Neural cell (in vitro differentiated cells): ENCODE results near the gene EVL. TPM values are rescaled to one million over a fixed set of nuclear protein-coding genes. Genes with fewer than 3 reads are reported as not detected.
"Not testable (repeated sequence)": the region's sequence is repeated elsewhere in the genome, so short reads cannot be mapped to it uniquely, and the experiment has no call there.

Source experiments
- H2AFZ ChIP-seq: fragments of 200-600, 300-800 bp; sonication (generic), shearing (Covaris generic); 2 replicates; pipeline ENCODE4 v1.6.0; 2014; ENCODE audit warnings: low read depth, mild to moderate bottlenecking, antibody characterized with exemption, low read length, moderate library complexity
- H3F3A ChIP-seq: fragments of 200-600 bp; shearing (Covaris generic); 2 replicates; pipeline ENCODE4 v1.6.1; 2016; ENCODE audit warnings: mild to moderate bottlenecking, moderate library complexity, mixed read lengths, antibody characterized with exemption, low read length; ENCODE audit not compliant: insufficient read depth, poor library complexity, severe bottlenecking
- H3K27ac ChIP-seq: fragments of 200-600, 300-800 bp; sonication (generic), shearing (Covaris generic); 2 replicates; pipeline ENCODE4 v1.5.1; 2014; ENCODE audit warnings: mild to moderate bottlenecking, low read length, moderate library complexity
- H3K27me3 ChIP-seq: fragments of 300-800, 200-600 bp; sonication (generic), shearing (Covaris generic); 2 replicates; pipeline ENCODE4 v1.6.0; 2014; ENCODE audit warnings: mild to moderate bottlenecking, low read depth, low read length, moderate library complexity; ENCODE audit not compliant: insufficient read depth
- H3K36me3 ChIP-seq: fragments of 300-800, 200-600 bp; sonication (generic), shearing (Covaris generic); 2 replicates; pipeline ENCODE4 v1.5.1; 2014; ENCODE audit warnings: mild to moderate bottlenecking, antibody characterized with exemption, low read length, moderate library complexity; ENCODE audit not compliant: insufficient read depth
- H3K4me2 ChIP-seq: fragments of 300-800, 200-600 bp; sonication (generic), shearing (Covaris generic); 2 replicates; pipeline ENCODE4 v1.6.0; 2014; ENCODE audit warnings: mild to moderate bottlenecking, low read length
- H3K4me3 ChIP-seq: fragments of 300-800, 200-600 bp; sonication (generic), shearing (Covaris generic); 2 replicates; pipeline ENCODE4 v1.5.1; 2014; ENCODE audit warnings: mild to moderate bottlenecking, low read length, moderate library complexity
- H3K79me2 ChIP-seq: fragments of 200-600 bp; shearing (Covaris generic); replicated peaks from 2 replicates; pipeline ENCODE4 v1.6.0; 2014; ENCODE audit warnings: mild to moderate bottlenecking, low read length, moderate library complexity; ENCODE audit not compliant: insufficient read depth
- H3K9ac ChIP-seq: fragments of 300-800, 200-600 bp; sonication (generic), shearing (Covaris generic); 2 replicates; pipeline ENCODE4 v1.6.1; 2016; ENCODE audit warnings: mild to moderate bottlenecking, low read length, mixed read lengths
- H3K9me2 ChIP-seq: fragments of 200-600 bp; shearing (Covaris generic); 2 replicates; pipeline ENCODE4 v1.6.1; 2016; ENCODE audit warnings: mild to moderate bottlenecking, low read length, mixed read lengths; ENCODE audit not compliant: insufficient read depth
- H3K9me3 ChIP-seq: fragments of 200-600, 300-800 bp; sonication (generic), shearing (Covaris generic); 2 replicates; pipeline ENCODE4 v1.6.1; 2016; ENCODE audit warnings: mild to moderate bottlenecking, mixed run types, low read length, moderate library complexity, mixed read lengths
- H4K20me1 ChIP-seq: fragments of 200-600 bp; shearing (Covaris generic); 2 replicates; pipeline ENCODE4 v1.6.1; 2016; ENCODE audit warnings: mild to moderate bottlenecking, mixed run types; ENCODE audit not compliant: insufficient read depth
- EP300 ChIP-seq: fragments of 450-650 bp; conservative IDR thresholded peaks from 2 replicates; pipeline ENCODE4 v1.6.1; 2014; ENCODE audit warnings: antibody characterized with exemption, mild to moderate bottlenecking, moderate library complexity; ENCODE audit not compliant: poor library complexity, severe bottlenecking
- EZH2 ChIP-seq: fragments of 200-600, 300-800 bp; shearing (Covaris generic), sonication (generic); IDR thresholded peaks from 2 replicates; pipeline ENCODE4 v1.6.1; 2014; ENCODE audit warnings: antibody characterized with exemption, low read length, borderline replicate concordance, mild to moderate bottlenecking; ENCODE audit not compliant: insufficient read depth, poor library complexity, severe bottlenecking
- MXI1 ChIP-seq: fragments of 450-650 bp; conservative IDR thresholded peaks from 2 replicates; pipeline ENCODE4 v1.6.1; 2014; ENCODE audit warnings: antibody characterized with exemption, mild to moderate bottlenecking; ENCODE audit not compliant: poor library complexity, severe bottlenecking
- POLR2AphosphoS5 ChIP-seq: IDR thresholded peaks from 2 replicates; pipeline ENCODE4 v1.6.1; 2012
- RAD21 ChIP-seq: fragments of 450-650 bp; conservative IDR thresholded peaks from 2 replicates; pipeline ENCODE4 v1.6.1; 2014; ENCODE audit warnings: antibody characterized with exemption, mild to moderate bottlenecking, moderate library complexity
- SMC3 ChIP-seq: fragments of 450-650 bp; conservative IDR thresholded peaks from 2 replicates; pipeline ENCODE4 v1.6.1; 2014; ENCODE audit warnings: antibody characterized with exemption, mild to moderate bottlenecking, moderate library complexity; ENCODE audit not compliant: poor library complexity
- TAF1 ChIP-seq: IDR thresholded peaks from 2 replicates; pipeline ENCODE4 v1.6.1; 2012; ENCODE audit warnings: low read depth
- polyA plus RNA-seq: library from polyadenylated mRNA; depleted of rRNA; stranded (reverse); fragments of >200 nt; gene quantifications from 2 replicates; pipeline ENCODE4 v1.2.3, GENCODE V29; 2014
- TF ChIP-seq, protein P1 (sequence below): IDR thresholded peaks from 2 replicates; pipeline ENCODE4 v1.6.1; 2012; ENCODE audit warnings: borderline replicate concordance
- TF ChIP-seq, protein P2 (sequence below): fragments of 450-650 bp; IDR thresholded peaks from 2 replicates; pipeline ENCODE4 v1.5.1; 2014; ENCODE audit warnings: antibody characterized with exemption, mild to moderate bottlenecking, moderate library complexity; ENCODE audit not compliant: poor library complexity, severe bottlenecking

Gene EVL
- polyA plus RNA-seq, 1 donor from 2014 or later = 387 TPM

DNA sequence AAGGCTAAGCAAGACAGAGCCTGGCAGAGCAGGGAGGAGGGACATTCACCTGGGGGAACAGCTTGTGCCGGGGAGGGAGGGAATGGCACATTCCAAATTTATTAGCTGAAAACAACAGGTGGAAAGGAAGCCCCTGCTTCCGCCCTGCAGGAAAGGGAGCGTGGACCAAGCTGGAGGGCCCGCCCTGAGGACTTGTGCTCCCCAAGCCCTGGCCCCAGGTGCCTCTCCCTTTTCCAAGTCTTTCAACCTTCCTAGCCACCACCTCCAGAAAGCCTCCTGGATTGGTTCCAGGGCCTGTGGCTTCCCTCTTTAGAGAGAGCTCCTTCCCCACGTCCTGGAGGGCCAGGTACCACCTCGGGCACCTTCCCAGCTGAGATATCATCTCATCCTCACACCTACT lies 91.6 kb downstream of the EVL start:
- H3K27ac ChIP-seq = no peak overlapping the region
- no peaks in the 10 kb centered on the region for H3K36me3 ChIP-seq
- no peak overlapping the region for H2AFZ ChIP-seq
- H3K9me3 ChIP-seq = peaks cover 5% of the 10 kb centered on the region
- no peak overlapping the region for H3K4me2 ChIP-seq
- H3K9ac ChIP-seq = no peak overlapping the region
- peaks cover 48% of the 10 kb centered on the region for H3K27me3 ChIP-seq
- no peak overlapping the region for H3K4me3 ChIP-seq
- H4K20me1 ChIP-seq = no peaks in the 10 kb centered on the region
- TF ChIP-seq, protein P1, sequence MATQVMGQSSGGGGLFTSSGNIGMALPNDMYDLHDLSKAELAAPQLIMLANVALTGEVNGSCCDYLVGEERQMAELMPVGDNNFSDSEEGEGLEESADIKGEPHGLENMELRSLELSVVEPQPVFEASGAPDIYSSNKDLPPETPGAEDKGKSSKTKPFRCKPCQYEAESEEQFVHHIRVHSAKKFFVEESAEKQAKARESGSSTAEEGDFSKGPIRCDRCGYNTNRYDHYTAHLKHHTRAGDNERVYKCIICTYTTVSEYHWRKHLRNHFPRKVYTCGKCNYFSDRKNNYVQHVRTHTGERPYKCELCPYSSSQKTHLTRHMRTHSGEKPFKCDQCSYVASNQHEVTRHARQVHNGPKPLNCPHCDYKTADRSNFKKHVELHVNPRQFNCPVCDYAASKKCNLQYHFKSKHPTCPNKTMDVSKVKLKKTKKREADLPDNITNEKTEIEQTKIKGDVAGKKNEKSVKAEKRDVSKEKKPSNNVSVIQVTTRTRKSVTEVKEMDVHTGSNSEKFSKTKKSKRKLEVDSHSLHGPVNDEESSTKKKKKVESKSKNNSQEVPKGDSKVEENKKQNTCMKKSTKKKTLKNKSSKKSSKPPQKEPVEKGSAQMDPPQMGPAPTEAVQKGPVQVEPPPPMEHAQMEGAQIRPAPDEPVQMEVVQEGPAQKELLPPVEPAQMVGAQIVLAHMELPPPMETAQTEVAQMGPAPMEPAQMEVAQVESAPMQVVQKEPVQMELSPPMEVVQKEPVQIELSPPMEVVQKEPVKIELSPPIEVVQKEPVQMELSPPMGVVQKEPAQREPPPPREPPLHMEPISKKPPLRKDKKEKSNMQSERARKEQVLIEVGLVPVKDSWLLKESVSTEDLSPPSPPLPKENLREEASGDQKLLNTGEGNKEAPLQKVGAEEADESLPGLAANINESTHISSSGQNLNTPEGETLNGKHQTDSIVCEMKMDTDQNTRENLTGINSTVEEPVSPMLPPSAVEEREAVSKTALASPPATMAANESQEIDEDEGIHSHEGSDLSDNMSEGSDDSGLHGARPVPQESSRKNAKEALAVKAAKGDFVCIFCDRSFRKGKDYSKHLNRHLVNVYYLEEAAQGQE = no peak
- TF ChIP-seq MXI1 (no peak), POLR2AphosphoS5 (no peak), SMC3 (no peak), EZH2 (no peak), TAF1 (no peak), EP300 (no peak), RAD21 (no peak)
- TF ChIP-seq, protein P2, sequence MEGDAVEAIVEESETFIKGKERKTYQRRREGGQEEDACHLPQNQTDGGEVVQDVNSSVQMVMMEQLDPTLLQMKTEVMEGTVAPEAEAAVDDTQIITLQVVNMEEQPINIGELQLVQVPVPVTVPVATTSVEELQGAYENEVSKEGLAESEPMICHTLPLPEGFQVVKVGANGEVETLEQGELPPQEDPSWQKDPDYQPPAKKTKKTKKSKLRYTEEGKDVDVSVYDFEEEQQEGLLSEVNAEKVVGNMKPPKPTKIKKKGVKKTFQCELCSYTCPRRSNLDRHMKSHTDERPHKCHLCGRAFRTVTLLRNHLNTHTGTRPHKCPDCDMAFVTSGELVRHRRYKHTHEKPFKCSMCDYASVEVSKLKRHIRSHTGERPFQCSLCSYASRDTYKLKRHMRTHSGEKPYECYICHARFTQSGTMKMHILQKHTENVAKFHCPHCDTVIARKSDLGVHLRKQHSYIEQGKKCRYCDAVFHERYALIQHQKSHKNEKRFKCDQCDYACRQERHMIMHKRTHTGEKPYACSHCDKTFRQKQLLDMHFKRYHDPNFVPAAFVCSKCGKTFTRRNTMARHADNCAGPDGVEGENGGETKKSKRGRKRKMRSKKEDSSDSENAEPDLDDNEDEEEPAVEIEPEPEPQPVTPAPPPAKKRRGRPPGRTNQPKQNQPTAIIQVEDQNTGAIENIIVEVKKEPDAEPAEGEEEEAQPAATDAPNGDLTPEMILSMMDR = no peak
- H3F3A ChIP-seq = no peaks in the 10 kb centered on the region
- no peaks in the 10 kb centered on the region for H3K79me2 ChIP-seq
- no peaks in the 10 kb centered on the region for H3K9me2 ChIP-seq

DNA sequence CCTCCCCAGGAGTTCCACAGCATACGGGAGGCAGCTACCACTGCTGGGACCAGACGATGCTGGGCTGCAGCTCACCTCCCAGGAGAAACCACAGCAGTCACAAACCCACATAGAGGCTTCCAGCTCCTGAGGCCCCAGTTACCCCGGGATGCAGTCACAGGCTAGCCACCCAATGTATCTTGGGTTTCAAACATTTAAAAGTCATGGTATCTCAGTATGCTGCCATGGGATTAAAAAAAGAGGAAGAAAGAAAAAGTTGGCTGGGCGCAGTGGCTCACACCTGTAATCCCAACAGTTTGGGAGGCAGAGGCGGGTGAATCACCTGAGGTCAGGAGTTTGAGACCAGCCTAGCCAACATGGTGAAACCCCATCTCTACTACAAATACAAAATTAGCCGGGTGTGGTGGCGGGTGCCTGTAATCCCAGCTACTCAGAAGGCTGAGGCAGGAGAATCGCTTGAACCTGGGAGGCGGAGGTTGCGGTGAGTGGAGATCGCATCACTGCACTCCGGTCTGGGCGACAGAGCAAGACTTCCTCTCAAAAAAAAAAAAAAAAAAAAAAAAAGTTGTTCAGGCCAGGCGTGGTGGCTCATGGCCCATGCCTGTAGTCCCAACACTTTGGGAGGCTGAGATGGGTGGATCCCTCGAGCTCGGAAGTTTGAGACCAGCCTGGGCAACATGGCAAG lies 92.5 kb downstream of the EVL start:
- H3K27me3 ChIP-seq = peaks cover 50% of the 10 kb centered on the region

More for the DNA sequence above, 92.5 kb downstream of the EVL start:
- not testable (repeated sequence) for H3K36me3 ChIP-seq, H3K9me2 ChIP-seq, H3K79me2 ChIP-seq, H3K9ac ChIP-seq, H4K20me1 ChIP-seq, H3K9me3 ChIP-seq, H3K4me2 ChIP-seq, H3K27ac ChIP-seq, H3K4me3 ChIP-seq, H3F3A ChIP-seq, H2AFZ ChIP-seq
